HepG2 (cell line): ENCODE results near the gene GPHN. TPM values are rescaled to one million over a fixed set of nuclear protein-coding genes. Genes with fewer than 3 reads are reported as not detected.

Experiments
- ATAC-seq: fragments of 200-7000 bp; cut with Tn5 transposase; 3 replicates; pipeline ENCODE4 v1.9.1; 2020; ENCODE audit warnings: mild to moderate bottlenecking, moderate library complexity
- BruUV-seq: library from RNA; stranded (reverse); fragments of 400-500 nt; replicated peaks from 2 replicates; lab custom pipeline; 2021; lab: Mats Ljungman, UMichigan
- CTCF ChIA-PET: fragments of 300-600 bp; formaldehyde crosslinking; extraction: SDS; loops from one replicate; lab custom pipeline; 2021; ENCODE audit warnings: low total read pairs, inconsistent platforms, low intra/inter-chr PET ratio; lab: Yijun Ruan, JAX
- POLR2A ChIA-PET: fragments of 350-600 bp; sonication (Branson Sonifier 250); formaldehyde crosslinking; loops from one replicate; lab custom pipeline; 2020; ENCODE audit warnings: antibody characterized with exemption, inconsistent platforms; lab: Yijun Ruan, JAX
- DNase-seq: peaks from one replicate; pipeline ENCODE4 v3.0.0-alpha.2; 2015; ENCODE audit warnings: low spot score
- FAIRE-seq: peaks from 3 replicates; lab custom pipeline; 2011; peaks lifted over from hg19 to GRCh38; lab: Jason Lieb, UNC
- H2AFZ ChIP-seq: one replicate; pipeline ENCODE4 v1.6.1; 2011; ENCODE audit warnings: low read length, inconsistent platforms
- H3K27ac ChIP-seq: fragments of 300-600 bp; 3 replicates; pipeline ENCODE4 v1.8.0; 2011; ENCODE audit warnings: mixed run types, mild to moderate bottlenecking, mixed read lengths, low read length, inconsistent platforms; ENCODE audit not compliant: insufficient read depth; ENCODE audit errors: extremely low read length
- H3K27me3 ChIP-seq, 2 experiments: fragments of 200-600 bp in 1 of 2; 2 replicates in 1 of 2; 3 replicates in 1 of 2; pipeline versions ENCODE4 v1.6.0 to v1.8.0; 2011; ENCODE audit warnings: low read length in 2 of 2, mild to moderate bottlenecking in 2 of 2, moderate library complexity in 2 of 2, inconsistent platforms in 1 of 2; ENCODE audit not compliant: insufficient read depth in 2 of 2, control insufficient read depth in 1 of 2
- H3K36me3 ChIP-seq, 2 experiments: fragments of 200-600 bp in 1 of 2; replicated peaks in 1 of 2; 2 replicates in 1 of 2; 3 replicates in 1 of 2; pipeline versions ENCODE4 v1.5.1 to v1.8.0; 2011; ENCODE audit warnings: low read length in 2 of 2, inconsistent platforms in 1 of 2; ENCODE audit not compliant: insufficient read depth in 2 of 2, control insufficient read depth in 1 of 2
- H3K4me1 ChIP-seq: 2 replicates; pipeline ENCODE4 v1.5.1; 2012; ENCODE audit warnings: low read length, inconsistent platforms; ENCODE audit not compliant: insufficient read depth
- H3K4me2 ChIP-seq: 2 replicates; pipeline ENCODE4 v1.6.0; 2011; ENCODE audit warnings: low read depth, low read length, inconsistent platforms
- H3K4me3 ChIP-seq, 3 experiments: fragments of 200-600 bp in 1 of 3; sonication (generic), shearing (Covaris generic) in 1 of 3; replicated peaks in 1 of 3; 2 replicates each; pipeline ENCODE4 v1.5.1; 2011 to 2016; ENCODE audit warnings: low read length in 3 of 3, inconsistent platforms in 2 of 3, low read depth in 2 of 3, mild to moderate bottlenecking in 2 of 3, control low read depth in 1 of 3, mixed read lengths in 1 of 3; ENCODE audit not compliant: insufficient read depth in 1 of 3
- H3K79me2 ChIP-seq: one replicate; pipeline ENCODE4 v1.6.1; 2011; ENCODE audit warnings: low read length, inconsistent platforms; ENCODE audit not compliant: insufficient read depth
- H3K9ac ChIP-seq: 2 replicates; pipeline ENCODE4 v1.6.0; 2011; ENCODE audit warnings: mild to moderate bottlenecking, low read depth, low read length, inconsistent platforms; ENCODE audit not compliant: insufficient read depth
- H3K9me3 ChIP-seq: 2 replicates; pipeline ENCODE4 v1.5.1; 2012; ENCODE audit warnings: mild to moderate bottlenecking, low read length
- H4K20me1 ChIP-seq: 2 replicates; pipeline ENCODE4 v1.6.0; 2011; ENCODE audit warnings: inconsistent platforms, mild to moderate bottlenecking, low read length, moderate library complexity; ENCODE audit not compliant: insufficient read depth
- CCDC6 ChIP-seq: sonication (generic); formaldehyde crosslinking; IDR thresholded peaks from 2 replicates; pipeline ENCODE4 v1.8.1; 2022; ENCODE audit warnings: mild to moderate bottlenecking, missing genetic modification reagents, moderate library complexity
- CEBPB ChIP-seq: IDR thresholded peaks from 2 replicates; pipeline ENCODE4 v1.6.1; 2011; ENCODE audit warnings: low read depth, low read length, improper control_type of control experiment, borderline replicate concordance
- EP300 ChIP-seq, 3 experiments: sonication (generic) in 1 of 3; formaldehyde crosslinking in 1 of 3; IDR thresholded peaks; 2 replicates each; pipeline versions ENCODE4 v1.5.1 to v1.6.1; 2011 to 2020; ENCODE audit warnings: low read depth in 2 of 3, low read length in 2 of 3, borderline replicate concordance in 1 of 3, improper control_type of control experiment in 1 of 3, mild to moderate bottlenecking in 1 of 3, missing genetic modification reagents in 1 of 3, moderate library complexity in 1 of 3
- FOSL2 ChIP-seq: sonication (generic); formaldehyde crosslinking; IDR thresholded peaks from 2 replicates; pipeline ENCODE4 v1.4.0; 2020; ENCODE audit warnings: missing genetic modification reagents
- HNF4A ChIP-seq: sonication (generic); formaldehyde crosslinking; IDR thresholded peaks from 2 replicates; pipeline ENCODE4 v1.4.0; 2020; ENCODE audit warnings: missing genetic modification reagents
- SAFB2 ChIP-seq: sonication (generic); formaldehyde crosslinking; IDR thresholded peaks from 2 replicates; pipeline ENCODE4 v1.5.1; 2020; ENCODE audit warnings: missing genetic modification reagents, low read depth, mild to moderate bottlenecking, borderline replicate concordance
- ZEB1 ChIP-seq: IDR thresholded peaks from 2 replicates; pipeline ENCODE4 v1.6.1; 2012; ENCODE audit warnings: mild to moderate bottlenecking, low read depth, inconsistent platforms; ENCODE audit not compliant: insufficient replicate concordance
- ZNF263 ChIP-seq: sonication (generic); formaldehyde crosslinking; IDR thresholded peaks from 2 replicates; pipeline ENCODE4 v1.4.0; 2020; ENCODE audit warnings: missing genetic modification reagents
- ZNF709 ChIP-seq: sonication (generic); formaldehyde crosslinking; IDR thresholded peaks from 2 replicates; pipeline ENCODE4 v1.5.0; 2020; ENCODE audit warnings: mild to moderate bottlenecking, missing genetic modification reagents
- WGBS: methylation state at CpG from one replicate; pipeline ENCODE4 v1.1.6; 2017; ENCODE audit warnings: low lambda C conversion rate; 5-methylcytosine and 5-hydroxymethylcytosine counted together
- in situ Hi-C: cut with HindIII; loops from 2 replicates; pipeline ENCODE4 v1.10.0; 2017; ENCODE audit warnings: low pct_unique_long_range_greater_than_20kb; ENCODE audit not compliant: extremely low pct_ligation_motif_present
- intact Hi-C: fragments of 100-400 bp; cut with micrococcal nuclease; formaldehyde crosslinking; loops from one replicate; pipeline ENCODE4 v1.10.0; 2022; ENCODE audit not compliant: unreplicated experiment
- polyA plus RNA-seq, 8 experiments: library from polyadenylated mRNA; depleted of rRNA in 3 of 8; stranded (reverse) in 7 of 8; unstranded in 1 of 8; fragments of >200 nt; fragmentation: Illumina TruSeq in 4 of 8; extraction: Trizol in 4 of 8; gene quantifications; 2 replicates each; pipeline versions ENCODE4 v1.2.1 to v1.2.3, GENCODE V29; 2011 to 2016; ENCODE audit warnings: low read depth in 4 of 8, missing spikeins in 1 of 8, mixed read lengths in 1 of 8; ENCODE audit not compliant: insufficient read depth in 1 of 8
- total RNA-seq, 5 experiments: library from RNA; depleted of rRNA; stranded (reverse); fragments of >200 nt; fragmentation: Illumina TruSeq; extraction: Trizol; gene quantifications; 2 replicates each; pipeline ENCODE4 v1.2.3, GENCODE V29; 2016; ENCODE audit warnings: low read depth in 1 of 5
- TF ChIP-seq, protein P1 (sequence below): sonication (generic); formaldehyde crosslinking; IDR thresholded peaks from 2 replicates; pipeline ENCODE4 v1.4.0; 2020; ENCODE audit warnings: missing genetic modification reagents, borderline replicate concordance

GPHN gene
- total and polyA plus RNA-seq, 2 of the 13 experiments (the other 11 are each of a cell fraction or from before 2014, with no cell fraction given), result 12.7 to 19.2 TPM

DNA sequence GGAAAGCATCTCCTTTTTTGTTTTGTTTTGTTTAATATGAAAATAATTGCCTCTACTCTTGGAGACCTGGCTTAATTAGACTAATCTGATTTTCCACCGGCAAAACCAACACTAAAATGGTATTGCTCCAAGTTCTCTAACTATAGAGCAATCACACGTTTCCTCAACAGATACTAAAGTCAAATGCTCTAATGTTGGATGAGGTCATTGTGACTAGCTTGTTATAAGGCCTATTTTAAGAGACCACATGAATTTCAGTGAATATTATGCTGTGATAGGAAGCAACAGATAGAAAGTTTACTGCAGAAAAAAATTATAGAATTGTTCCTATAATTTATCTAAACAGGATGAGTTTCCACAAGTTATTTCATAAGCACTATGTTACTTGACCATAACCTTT is 25.1 kb upstream of the GPHN start (continued):
- no peak for TF ChIP-seq ZEB1
- TF ChIP-seq ZNF709 (CRISPR knock-in tag), result no peak
- TF ChIP-seq SAFB2 (CRISPR knock-in tag), result no peak
- TF ChIP-seq, all 625 proteins: peak for 0

DNA sequence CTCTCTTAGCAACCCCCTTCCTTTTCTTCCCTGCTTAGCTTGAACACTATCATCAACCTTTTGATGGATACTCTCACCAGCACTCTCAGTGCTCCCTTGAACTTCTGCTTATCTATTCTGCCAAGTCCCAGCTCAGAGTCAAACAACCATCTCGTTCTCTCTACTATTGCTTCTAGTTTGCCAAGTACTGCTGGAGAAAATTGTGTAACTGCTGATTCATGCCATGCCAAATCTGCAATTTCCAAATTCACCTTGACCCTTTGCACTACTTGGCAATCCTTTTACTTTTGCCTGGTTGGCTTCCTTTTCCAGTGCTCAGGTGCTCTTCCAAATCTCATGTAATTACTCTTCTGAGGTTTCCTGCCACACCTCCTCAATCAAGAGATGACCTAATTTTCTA is 24.6 kb upstream of the GPHN start:
- no peak overlapping the region for H3K27ac ChIP-seq
- FAIRE-seq (no peak), DNase-seq (no peak), ATAC-seq (no peak)
- in situ Hi-C loops, result no loop called here
- H3K36me3 ChIP-seq, result no peaks in the 10 kb centered on the region
- no peaks in the 10 kb centered on the region for H3K27me3 ChIP-seq
- intact Hi-C loops, result no loop called here
- no peak overlapping the region for H2AFZ ChIP-seq
- WGBS, result 37% methylated on average over 1 of the region's 1 CpG
- H3K4me3 ChIP-seq, result no peak overlapping the region
- H3K79me2 ChIP-seq, result no peaks in the 10 kb centered on the region
- H4K20me1 ChIP-seq, result no peaks in the 10 kb centered on the region
- no TSS peak for BruUV-seq
- no peaks in the 10 kb centered on the region for H3K4me1 ChIP-seq
- H3K9me3 ChIP-seq, result no peaks in the 10 kb centered on the region
- no peak overlapping the region for H3K9ac ChIP-seq
- TF ChIP-seq CEBPB, result peak; percentile 30; the same call in 1 of the 2 replicates
- no peak for TF ChIP-seq CCDC6 (CRISPR knock-in tag)
- peak in 1 of 2 experiments; percentile 8; a peak in 1 of 4 replicates for TF ChIP-seq EP300 (IDR thresholded peaks at IDR 0.05; ENCODE audit: low read depth in 2 of 2, low read length in 2 of 2)
- TF ChIP-seq EP300 (CRISPR knock-in tag; IDR thresholded peaks at IDR 0.05; ENCODE audit: borderline replicate concordance), result no peak
- TF ChIP-seq FOSL2 (CRISPR knock-in tag), result peak; percentile 37
- TF ChIP-seq HNF4A (CRISPR knock-in tag), result peak; percentile 21; the same call in 1 of the 2 replicates
- peak; percentile 53; the same call in 1 of the 2 replicates for TF ChIP-seq ZNF263
- TF ChIP-seq, protein P1, sequence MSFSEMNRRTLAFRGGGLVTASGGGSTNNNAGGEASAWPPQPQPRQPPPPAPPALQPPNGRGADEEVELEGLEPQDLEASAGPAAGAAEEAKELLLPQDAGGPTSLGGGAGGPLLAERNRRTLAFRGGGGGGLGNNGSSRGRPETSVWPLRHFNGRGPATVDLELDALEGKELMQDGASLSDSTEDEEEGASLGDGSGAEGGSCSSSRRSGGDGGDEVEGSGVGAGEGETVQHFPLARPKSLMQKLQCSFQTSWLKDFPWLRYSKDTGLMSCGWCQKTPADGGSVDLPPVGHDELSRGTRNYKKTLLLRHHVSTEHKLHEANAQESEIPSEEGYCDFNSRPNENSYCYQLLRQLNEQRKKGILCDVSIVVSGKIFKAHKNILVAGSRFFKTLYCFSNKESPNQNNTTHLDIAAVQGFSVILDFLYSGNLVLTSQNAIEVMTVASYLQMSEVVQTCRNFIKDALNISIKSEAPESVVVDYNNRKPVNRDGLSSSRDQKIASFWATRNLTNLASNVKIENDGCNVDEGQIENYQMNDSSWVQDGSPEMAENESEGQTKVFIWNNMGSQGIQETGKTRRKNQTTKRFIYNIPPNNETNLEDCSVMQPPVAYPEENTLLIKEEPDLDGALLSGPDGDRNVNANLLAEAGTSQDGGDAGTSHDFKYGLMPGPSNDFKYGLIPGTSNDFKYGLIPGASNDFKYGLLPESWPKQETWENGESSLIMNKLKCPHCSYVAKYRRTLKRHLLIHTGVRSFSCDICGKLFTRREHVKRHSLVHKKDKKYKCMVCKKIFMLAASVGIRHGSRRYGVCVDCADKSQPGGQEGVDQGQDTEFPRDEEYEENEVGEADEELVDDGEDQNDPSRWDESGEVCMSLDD (CRISPR knock-in tag), result no peak
- ChIA-PET POLR2A (interaction anchor here (0.9 kb wide), 1 partner anchor 25 kb away, joined by 3 read pairs; the partner anchor contains the start of gene GPHN), CTCF (no interaction called here)
- no peak overlapping the region for H3K4me2 ChIP-seq
